T-cell (primary cell): ENCODE results near the gene PPEF2. TPM values are rescaled to one million over a fixed set of nuclear protein-coding genes. Genes with fewer than 3 reads are reported as not detected.

Source experiments
- ATAC-seq, 4 experiments: fragments of 200-7000 bp in 3 of 4; fragments of 150-1000 bp in 1 of 4; cut with Tn5 transposase; replicated peaks in 1 of 4; 1 replicate in 3 of 4; 2 replicates in 1 of 4; pipeline ENCODE4 v1.10.0; 2021; ENCODE audit warnings: moderate library complexity in 3 of 4, mild to moderate bottlenecking in 2 of 4, moderate number of reproducible peaks in 1 of 4
- CTCF ChIA-PET, 2 donors: fragments of 300-600 bp; sonication (Branson Sonifier 250); formaldehyde crosslinking; loops; one replicate each; lab custom pipeline; 2022; ENCODE audit warnings: antibody characterized with exemption in 2 of 2; lab: Charles Lee
- POLR2A ChIA-PET, 2 donors: fragments of 300-600 bp; sonication (Branson Sonifier 250); formaldehyde crosslinking; loops; one replicate each; lab custom pipeline; 2022; ENCODE audit warnings: antibody characterized with exemption in 2 of 2; lab: Charles Lee
- DNase-seq, 35 experiments: peaks; one replicate each; pipeline versions ENCODE4 v3.0.0 to v3.0.0-alpha.2; 2013 to 2023
- H3K27ac ChIP-seq: one replicate; pipeline ENCODE4 v1.5.1; 2013; ENCODE audit warnings: low read length
- H3K27me3 ChIP-seq, 2 experiments: replicated peaks in 1 of 2; 1 replicate in 1 of 2; 2 replicates in 1 of 2; pipeline versions ENCODE4 v1.6.1 to v1.7.0; 2013; ENCODE audit warnings: low read length in 1 of 2, mixed read lengths in 1 of 2; ENCODE audit not compliant: control insufficient read depth in 2 of 2, insufficient read depth in 2 of 2; ENCODE audit errors: extremely low read depth in 1 of 2
- H3K36me3 ChIP-seq, 2 donors: 1 replicate in 1 of 2; 2 replicates in 1 of 2; pipeline versions ENCODE4 v1.6.1 to v1.7.0; 2013; ENCODE audit warnings: low read length in 1 of 2; ENCODE audit not compliant: control insufficient read depth in 2 of 2, insufficient read depth in 1 of 2; ENCODE audit errors: extremely low read depth in 1 of 2
- H3K4me1 ChIP-seq, 2 experiments: 1 replicate in 1 of 2; 2 replicates in 1 of 2; pipeline versions ENCODE4 v1.6.1 to v1.7.0; 2013; ENCODE audit warnings: low read length in 2 of 2, mixed read lengths in 1 of 2; ENCODE audit not compliant: insufficient read depth in 2 of 2, control insufficient read depth in 1 of 2; ENCODE audit errors: extremely low read depth in 1 of 2
- H3K4me3 ChIP-seq, 2 donors: 1 replicate in 1 of 2; 2 replicates in 1 of 2; pipeline versions ENCODE4 v1.5.1 to v1.7.0; 2013; ENCODE audit warnings: mild to moderate bottlenecking in 2 of 2, low read length in 1 of 2, moderate library complexity in 1 of 2; ENCODE audit not compliant: control insufficient read depth in 1 of 2; ENCODE audit errors: extremely low read depth in 1 of 2
- H3K9me3 ChIP-seq: 2 replicates; pipeline ENCODE4 v1.7.0; 2013
- H3K27ac Mint-ChIP-seq, 2 donors: one replicate each; pipeline ENCODE4 v1.8.0; 2020 to 2021; ENCODE audit warnings: mild to moderate bottlenecking in 2 of 2, mixed read lengths in 2 of 2
- H3K27me3 Mint-ChIP-seq, 2 donors: one replicate each; pipeline ENCODE4 v1.8.0; 2021 to 2022; ENCODE audit warnings: mixed read lengths in 2 of 2
- H3K36me3 Mint-ChIP-seq: one replicate; pipeline ENCODE4 v1.8.0; 2021; ENCODE audit warnings: mixed read lengths
- H3K4me1 Mint-ChIP-seq, 3 donors: one replicate each; pipeline ENCODE4 v1.8.0; 2020 to 2022; ENCODE audit warnings: mixed read lengths in 3 of 3, mild to moderate bottlenecking in 1 of 3
- H3K4me3 Mint-ChIP-seq, 3 donors: one replicate each; pipeline ENCODE4 v1.8.0; 2020 to 2022; ENCODE audit warnings: mild to moderate bottlenecking in 3 of 3, mixed read lengths in 3 of 3, moderate library complexity in 3 of 3
- H3K9me3 Mint-ChIP-seq, 3 donors: one replicate each; pipeline ENCODE4 v1.8.0; 2020 to 2022; ENCODE audit warnings: mixed read lengths in 3 of 3
- WGBS: methylation state at CpG from one replicate; pipeline ENCODE4 v1.1.5; 2013; ENCODE audit warnings: missing lambda C conversion rate; ENCODE audit not compliant: insufficient coverage; 5-methylcytosine and 5-hydroxymethylcytosine counted together
- total RNA-seq, 35 experiments: library from RNA in 6 of 35; stranded (reverse) in 6 of 35; fragments of 120-200 nt in 1 of 35; gene quantifications; one replicate each; pipeline versions ENCODE4 v1.2.1 to v1.2.4 and lab custom pipeline; 2013 to 2026

PPEF2 gene
- total RNA-seq (1 to 10 TPM in 1 of 5 donors, under 1 TPM in 4; 0.25 to 1.1 (median 0.50) TPM), total RNA-seq (lab: John Stamatoyannopoulos, UW) (0 to 1.6 (median 0.45) reads per million in 29 experiments)
- 0.17 TPM for total RNA-seq (2013)

- no peak for DNase-seq
- no peaks in the 10 kb centered on the region for H3K27me3 Mint-ChIP-seq
- no peak within 1 kb of the TSS for H3K27ac Mint-ChIP-seq
- no peaks in the 10 kb centered on the region for H3K4me1 Mint-ChIP-seq
- H3K27ac ChIP-seq, result no peak within 1 kb of the TSS
- no peaks in the 10 kb centered on the region for H3K36me3 ChIP-seq
- no peaks in the 10 kb centered on the region for H3K36me3 Mint-ChIP-seq
- H3K4me3 Mint-ChIP-seq, result no peak within 1 kb of the TSS
- peaks cover 0 to 2% (median 0%) of the 10 kb centered on the region in 3 donors for H3K9me3 Mint-ChIP-seq
- ChIA-PET CTCF (no interaction called here), POLR2A (no interaction called here)
- no peak within 1 kb of the TSS for H3K4me3 ChIP-seq
- WGBS, result 63% methylated on average over 2 of the region's 5 CpGs
- H3K27me3 ChIP-seq, result peaks cover 0 to 5% of the 10 kb centered on the region in 2 experiments
- no peaks in the 10 kb centered on the region for H3K9me3 ChIP-seq
- ATAC-seq, result no peak
- H3K4me1 ChIP-seq, result no peaks in the 10 kb centered on the region
Observed at GRCh38 chr4:75902352-75902751, at the start of gene PPEF2. Gene PPEF2, minus strand, starts transcription at chr4:75902452. Its CDS starts 6,127 bp downstream, at chr4:75896325.

- H3K36me3 Mint-ChIP-seq, result peaks cover 37% of the 10 kb centered on the region
- no peaks in the 10 kb centered on the region for H3K27me3 Mint-ChIP-seq
- CTCF ChIA-PET, result interaction anchor here (0.6 to 0.7 kb wide), 2 partner anchors 19 to 321 kb away, joined by 4 to 5 read pairs; no protein-coding TSS in a partner anchor
- H3K4me1 Mint-ChIP-seq, result peaks cover 0 to 6% (median 2%) of the 10 kb centered on the region in 3 donors
- Histone ChIP-seq H3K4me1 (no peaks in the 10 kb centered on the region), H3K27ac (no peak overlapping the region), H3K27me3 (no peaks in the 10 kb centered on the region), H3K36me3 (peaks cover 0 to 59% of the 10 kb centered on the region in 2 donors), H3K4me3 (no peak overlapping the region), H3K9me3 (no peaks in the 10 kb centered on the region)
- DNase-seq (no peak), ATAC-seq (no peak)
- POLR2A ChIA-PET, result interaction anchor here in 1 of 2 donors (0.5 to 1.0 kb wide), 2 partner anchors 9 to 34 kb away, joined by 3 to 12 read pairs; partner anchors contain the start of gene NAAA
- no peak overlapping the region for H3K27ac Mint-ChIP-seq
- WGBS, result no CpG with 5 or more reads among the region's 3 CpGs
- H3K4me3 Mint-ChIP-seq, result no peak overlapping the region
- H3K9me3 Mint-ChIP-seq, result no peaks in the 10 kb centered on the region
Observed at GRCh38 chr4:75950213-75950815, 48.1 kb upstream of the PPEF2 start.

- Histone ChIP-seq H3K4me3 (no peak overlapping the region), H3K27ac (no peak overlapping the region), H3K27me3 (no peaks in the 10 kb centered on the region), H3K4me1 (no peaks in the 10 kb centered on the region), H3K36me3 (peaks cover 0 to 48% of the 10 kb centered on the region in 2 donors), H3K9me3 (no peaks in the 10 kb centered on the region)
- ATAC-seq (no peak), DNase-seq (no peak)
- Mint-ChIP-seq H3K4me1 (peaks cover 0 to 6% (median 2%) of the 10 kb centered on the region in 3 donors), H3K27ac (peak overlapping the region in 1 of 2 donors; percentile 16), H3K4me3 (no peak overlapping the region), H3K9me3 (no peaks in the 10 kb centered on the region), H3K27me3 (no peaks in the 10 kb centered on the region), H3K36me3 (peaks cover 28% of the 10 kb centered on the region)
- CTCF ChIA-PET, result interaction anchor here (0.7 to 1.1 kb wide), 3 partner anchors 47 to 55 kb away, joined by 3 to 5 read pairs (median 3); no protein-coding TSS in a partner anchor
- POLR2A ChIA-PET, result interaction anchor here in 1 of 2 donors (0.6 to 0.7 kb wide), 2 partner anchors 310 to 1382 kb away, joined by 3 read pairs; no protein-coding TSS in a partner anchor
- WGBS, result 100% methylated on average over 1 of the region's 5 CpGs
Observed at GRCh38 chr4:75948822-75949444, 46.7 kb upstream of the PPEF2 start.

GRCh38 chr4:75940692-75941253 is 38.5 kb upstream of the PPEF2 start, which contains the start of gene NAAA:
Gene NAAA, minus strand, starts transcription at chr4:75941013. Its CDS starts 64 bp downstream, at chr4:75940949.
- no peaks in the 10 kb centered on the region for H3K27me3 Mint-ChIP-seq
- H3K27ac Mint-ChIP-seq, result peak within 1 kb of the TSS; percentile 96
- peaks cover 9% of the 10 kb centered on the region for H3K36me3 Mint-ChIP-seq
- POLR2A ChIA-PET, result interaction anchor here (0.6 to 0.8 kb wide), 4 partner anchors 9 to 216 kb away, joined by 3 to 12 read pairs (median 4); partner anchors contain the start of genes SDAD1 (in 1 of the 2) and USO1 (in 1 of the 2)
- peaks cover 22 to 24% (median 23%) of the 10 kb centered on the region in 3 donors for H3K4me1 Mint-ChIP-seq
- Histone ChIP-seq H3K27ac (peak within 1 kb of the TSS; percentile 87), H3K4me3 (peak within 1 kb of the TSS; percentile 95 to 97), H3K9me3 (no peaks in the 10 kb centered on the region), H3K27me3 (no peaks in the 10 kb centered on the region), H3K36me3 (peaks cover 0 to 17% of the 10 kb centered on the region in 2 donors), H3K4me1 (peaks cover 0 to 17% of the 10 kb centered on the region in 2 experiments)
- peak within 1 kb of the TSS; percentile 97 to 98 (median 98) for H3K4me3 Mint-ChIP-seq
- DNase-seq (peak; percentile 49 to 89 (median 73)), ATAC-seq (peak; percentile 82 to 88 (median 84))
- 0% methylated on average over 60 of the region's 66 CpGs for WGBS
- CTCF ChIA-PET, result interaction anchor here (0.6 to 4.1 kb wide), 9 partner anchors 13 to 426 kb away, joined by 3 to 22 read pairs (median 5); partner anchors contain the start of gene SDAD1 (in 1 of the 2)
- H3K9me3 Mint-ChIP-seq, result no peaks in the 10 kb centered on the region

GRCh38 chr4:75939890-75940691 is 37.8 kb upstream of the PPEF2 start:
- H3K27me3 ChIP-seq, result no peaks in the 10 kb centered on the region
- H3K4me1 ChIP-seq, result peaks cover 0 to 17% of the 10 kb centered on the region in 2 experiments
- Mint-ChIP-seq H3K9me3 (no peaks in the 10 kb centered on the region), H3K36me3 (peaks cover 9% of the 10 kb centered on the region), H3K4me1 (peaks cover 22 to 24% (median 23%) of the 10 kb centered on the region in 3 donors), H3K4me3 (peak overlapping the region; percentile 97 to 98 (median 98)), H3K27ac (peak overlapping the region; percentile 96), H3K27me3 (no peaks in the 10 kb centered on the region)
- ATAC-seq (peak; percentile 69 to 72 (median 70)), DNase-seq (peak; percentile 29 to 78 (median 61))
- H3K27ac ChIP-seq, result peak overlapping the region; percentile 87
- under 1% methylated on average over 63 of the region's 67 CpGs for WGBS
- POLR2A ChIA-PET, result interaction anchor here in 1 of 2 donors (0.8 kb wide), 1 partner anchor 51 kb away, joined by 5 read pairs; the partner anchor contains the start of gene SDAD1
- CTCF ChIA-PET, result interaction anchor here (0.6 to 4.1 kb wide), 9 partner anchors 23 to 425 kb away, joined by 3 to 22 read pairs (median 4); partner anchors contain the start of genes SDAD1 (in 1 of the 2) and USO1 (in 1 of the 2)
- peak overlapping the region; percentile 95 to 97 for H3K4me3 ChIP-seq
- H3K9me3 ChIP-seq, result no peaks in the 10 kb centered on the region
- H3K36me3 ChIP-seq, result peaks cover 0 to 24% of the 10 kb centered on the region in 2 donors
